ENCODE measurements around the gene SGPP1.

DNA sequence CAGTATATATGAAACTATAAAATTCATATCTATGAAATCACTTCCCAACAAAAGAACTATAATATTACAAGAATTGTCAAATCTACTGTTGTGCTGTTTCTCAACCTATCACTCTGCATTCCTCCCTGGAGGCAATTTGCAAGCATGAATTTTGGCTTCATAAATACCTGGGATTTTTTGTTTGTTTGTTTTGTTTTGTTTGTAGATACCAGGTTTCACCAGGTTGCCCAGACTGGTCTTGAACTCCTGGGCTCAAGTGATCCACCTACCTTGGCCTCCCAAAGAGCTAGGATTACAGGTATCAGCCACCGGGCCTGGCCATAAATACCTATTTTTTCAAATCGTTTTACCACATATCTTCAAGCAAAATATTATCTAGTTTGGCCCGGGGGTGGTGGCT, 38.7 kb downstream of the SGPP1 start:
- TF ChIP-seq, protein P1, sequence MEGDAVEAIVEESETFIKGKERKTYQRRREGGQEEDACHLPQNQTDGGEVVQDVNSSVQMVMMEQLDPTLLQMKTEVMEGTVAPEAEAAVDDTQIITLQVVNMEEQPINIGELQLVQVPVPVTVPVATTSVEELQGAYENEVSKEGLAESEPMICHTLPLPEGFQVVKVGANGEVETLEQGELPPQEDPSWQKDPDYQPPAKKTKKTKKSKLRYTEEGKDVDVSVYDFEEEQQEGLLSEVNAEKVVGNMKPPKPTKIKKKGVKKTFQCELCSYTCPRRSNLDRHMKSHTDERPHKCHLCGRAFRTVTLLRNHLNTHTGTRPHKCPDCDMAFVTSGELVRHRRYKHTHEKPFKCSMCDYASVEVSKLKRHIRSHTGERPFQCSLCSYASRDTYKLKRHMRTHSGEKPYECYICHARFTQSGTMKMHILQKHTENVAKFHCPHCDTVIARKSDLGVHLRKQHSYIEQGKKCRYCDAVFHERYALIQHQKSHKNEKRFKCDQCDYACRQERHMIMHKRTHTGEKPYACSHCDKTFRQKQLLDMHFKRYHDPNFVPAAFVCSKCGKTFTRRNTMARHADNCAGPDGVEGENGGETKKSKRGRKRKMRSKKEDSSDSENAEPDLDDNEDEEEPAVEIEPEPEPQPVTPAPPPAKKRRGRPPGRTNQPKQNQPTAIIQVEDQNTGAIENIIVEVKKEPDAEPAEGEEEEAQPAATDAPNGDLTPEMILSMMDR (conservative IDR thresholded peaks at IDR 0.05; ENCODE audit: low read length), result no peak
- no peak for TF ChIP-seq EZH2phosphoT487 (IDR thresholded peaks at IDR 0.05; ENCODE audit: borderline replicate concordance, low read depth, low read length)
